ENCODE measurements around the gene ATF3. TPM values are rescaled to one million over a fixed set of nuclear protein-coding genes. Genes with fewer than 3 reads are reported as not detected.

The ATF3 gene
- total RNA-seq, 1 donor from 2014 or later, result 1.8 TPM

DNA sequence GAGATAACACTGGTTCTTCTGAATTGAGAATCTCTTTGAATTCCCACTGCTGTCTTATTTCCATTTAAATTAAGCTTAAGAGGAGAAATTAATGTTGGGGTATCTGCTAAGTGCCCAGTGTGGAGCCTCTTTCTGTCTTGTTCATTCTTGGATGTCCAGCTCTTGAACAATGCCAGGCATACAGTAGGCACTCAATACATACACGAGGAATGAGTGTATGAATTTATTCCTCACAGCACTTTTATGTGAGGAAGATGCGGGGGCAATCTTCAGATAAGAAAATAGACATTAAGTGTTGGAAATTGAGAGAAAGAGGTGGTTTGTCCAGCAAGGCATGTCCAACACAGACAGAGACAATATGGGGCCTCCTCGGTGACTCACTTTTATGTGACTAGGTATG lies 11.8 kb upstream of the ATF3 start:
- peaks cover 4% of the 10 kb centered on the region for H3K27me3 Mint-ChIP-seq (ENCODE audit: unreplicated experiment)
- H3K4me1 Mint-ChIP-seq (ENCODE audit: unreplicated experiment), result peaks cover 10% of the 10 kb centered on the region
- no peaks in the 10 kb centered on the region for H3K9me3 Mint-ChIP-seq (ENCODE audit: unreplicated experiment)
- no peak overlapping the region for H3K27ac Mint-ChIP-seq (ENCODE audit: unreplicated experiment)
- no peak for DNase-seq (ENCODE audit: low spot score)
- no peak overlapping the region for H3K4me3 Mint-ChIP-seq (ENCODE audit: unreplicated experiment)
- H3K36me3 Mint-ChIP-seq (ENCODE audit: low read depth, unreplicated experiment), result no peaks in the 10 kb centered on the region
- TF ChIP-seq, protein P1, sequence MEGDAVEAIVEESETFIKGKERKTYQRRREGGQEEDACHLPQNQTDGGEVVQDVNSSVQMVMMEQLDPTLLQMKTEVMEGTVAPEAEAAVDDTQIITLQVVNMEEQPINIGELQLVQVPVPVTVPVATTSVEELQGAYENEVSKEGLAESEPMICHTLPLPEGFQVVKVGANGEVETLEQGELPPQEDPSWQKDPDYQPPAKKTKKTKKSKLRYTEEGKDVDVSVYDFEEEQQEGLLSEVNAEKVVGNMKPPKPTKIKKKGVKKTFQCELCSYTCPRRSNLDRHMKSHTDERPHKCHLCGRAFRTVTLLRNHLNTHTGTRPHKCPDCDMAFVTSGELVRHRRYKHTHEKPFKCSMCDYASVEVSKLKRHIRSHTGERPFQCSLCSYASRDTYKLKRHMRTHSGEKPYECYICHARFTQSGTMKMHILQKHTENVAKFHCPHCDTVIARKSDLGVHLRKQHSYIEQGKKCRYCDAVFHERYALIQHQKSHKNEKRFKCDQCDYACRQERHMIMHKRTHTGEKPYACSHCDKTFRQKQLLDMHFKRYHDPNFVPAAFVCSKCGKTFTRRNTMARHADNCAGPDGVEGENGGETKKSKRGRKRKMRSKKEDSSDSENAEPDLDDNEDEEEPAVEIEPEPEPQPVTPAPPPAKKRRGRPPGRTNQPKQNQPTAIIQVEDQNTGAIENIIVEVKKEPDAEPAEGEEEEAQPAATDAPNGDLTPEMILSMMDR (IDR thresholded peaks at IDR 0.05; ENCODE audit: unreplicated experiment), result no peak

- Mint-ChIP-seq H3K4me1 (ENCODE audit: unreplicated experiment) (peaks cover 5% of the 10 kb centered on the region), H3K27ac (ENCODE audit: unreplicated experiment) (no peak overlapping the region), H3K4me3 (ENCODE audit: unreplicated experiment) (no peak overlapping the region), H3K9me3 (ENCODE audit: unreplicated experiment) (no peaks in the 10 kb centered on the region), H3K36me3 (ENCODE audit: low read depth, unreplicated experiment) (no peaks in the 10 kb centered on the region), H3K27me3 (ENCODE audit: unreplicated experiment) (peaks cover 4% of the 10 kb centered on the region)
- DNase-seq (ENCODE audit: low spot score), result no peak
- TF ChIP-seq, protein P1 (IDR thresholded peaks at IDR 0.05; ENCODE audit: unreplicated experiment), result no peak
Measured at GRCh38 chr1:212597487-212597886, 11.1 kb upstream of the ATF3 start.

GRCh38 chr1:212600071-212600915 lies 8.3 kb upstream of the ATF3 start:
- Mint-ChIP-seq H3K36me3 (ENCODE audit: low read depth, unreplicated experiment) (peaks cover 3% of the 10 kb centered on the region), H3K4me1 (ENCODE audit: unreplicated experiment) (no peaks in the 10 kb centered on the region), H3K4me3 (ENCODE audit: unreplicated experiment) (no peak overlapping the region), H3K27me3 (ENCODE audit: unreplicated experiment) (peaks cover 4% of the 10 kb centered on the region), H3K9me3 (ENCODE audit: unreplicated experiment) (no peaks in the 10 kb centered on the region), H3K27ac (ENCODE audit: unreplicated experiment) (no peak overlapping the region)
- DNase-seq (ENCODE audit: low spot score), result no peak
- TF ChIP-seq, protein P1 (IDR thresholded peaks at IDR 0.05; ENCODE audit: unreplicated experiment), result no peak

- Mint-ChIP-seq H3K27ac (ENCODE audit: unreplicated experiment) (no peak overlapping the region), H3K36me3 (ENCODE audit: low read depth, unreplicated experiment) (peaks cover 3% of the 10 kb centered on the region), H3K27me3 (ENCODE audit: unreplicated experiment) (peaks cover 4% of the 10 kb centered on the region), H3K4me1 (ENCODE audit: unreplicated experiment) (no peaks in the 10 kb centered on the region), H3K4me3 (ENCODE audit: unreplicated experiment) (no peak overlapping the region), H3K9me3 (ENCODE audit: unreplicated experiment) (no peaks in the 10 kb centered on the region)
- DNase-seq (ENCODE audit: low spot score), result no peak
- TF ChIP-seq, protein P1 (IDR thresholded peaks at IDR 0.05; ENCODE audit: unreplicated experiment), result no peak
Measured at GRCh38 chr1:212600980-212601379, 7.6 kb upstream of the ATF3 start.

DNA sequence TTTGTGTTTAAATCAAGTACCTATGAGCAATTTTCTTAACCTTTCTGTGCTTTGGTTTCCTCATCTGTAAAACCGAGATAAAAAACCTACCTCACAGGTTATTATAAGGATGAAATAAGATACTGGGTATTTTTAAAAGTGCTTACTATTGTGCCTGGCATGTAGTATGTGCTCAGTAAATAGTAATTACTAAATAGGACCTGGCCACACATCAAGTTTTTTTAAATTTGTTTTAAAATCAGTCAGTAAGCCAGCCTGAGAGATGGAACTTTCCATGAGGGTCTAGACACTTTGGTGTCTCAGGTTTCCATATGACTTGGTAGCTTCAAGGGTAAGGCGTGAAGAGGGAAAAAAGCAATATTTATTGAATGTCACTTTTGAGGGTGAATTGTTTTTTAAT lies 7.0 kb upstream of the ATF3 start:
- Mint-ChIP-seq H3K4me3 (ENCODE audit: unreplicated experiment) (no peak overlapping the region), H3K36me3 (ENCODE audit: low read depth, unreplicated experiment) (peaks cover 3% of the 10 kb centered on the region), H3K27me3 (ENCODE audit: unreplicated experiment) (peaks cover 9% of the 10 kb centered on the region), H3K4me1 (ENCODE audit: unreplicated experiment) (peaks cover 2% of the 10 kb centered on the region), H3K27ac (ENCODE audit: unreplicated experiment) (no peak overlapping the region), H3K9me3 (ENCODE audit: unreplicated experiment) (no peaks in the 10 kb centered on the region)
- TF ChIP-seq, protein P1 (IDR thresholded peaks at IDR 0.05; ENCODE audit: unreplicated experiment), result no peak
- DNase-seq (ENCODE audit: low spot score), result no peak
